SK-N-SH (cell line): ENCODE data around the gene LINGO4.

Experiments
- CTCF ChIP-seq: fragments of 200-600 bp; sonication (generic); IDR thresholded peaks from 2 replicates; pipeline ENCODE4 v1.6.1; 2017; ENCODE audit warnings: antibody characterized with exemption, mild to moderate bottlenecking, moderate library complexity
- FOXM1 ChIP-seq: IDR thresholded peaks from 2 replicates; pipeline ENCODE4 v1.4.0; 2012; ENCODE audit warnings: low read depth, mild to moderate bottlenecking
- TAF1 ChIP-seq: IDR thresholded peaks from 2 replicates; pipeline ENCODE4 v1.6.1; 2012; ENCODE audit warnings: low read depth, mild to moderate bottlenecking, low read length, moderate library complexity, borderline replicate concordance

DNA sequence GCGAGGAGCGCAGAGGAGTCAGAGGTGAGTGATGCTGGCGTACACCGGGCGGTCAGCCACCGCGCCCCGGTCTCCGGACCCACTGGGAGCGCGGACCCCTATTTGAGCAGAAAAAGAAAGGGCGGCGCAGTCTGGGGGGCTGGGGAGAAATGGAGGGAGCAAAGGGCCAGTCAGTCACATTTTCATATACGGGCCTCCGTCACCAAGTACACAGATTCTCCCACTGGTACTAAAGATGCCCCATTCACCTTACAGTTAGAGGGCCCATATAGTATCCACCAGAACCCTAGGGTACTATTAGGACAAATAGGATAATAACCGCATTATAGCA lies 33.8 kb upstream of the LINGO4 start:
- TF ChIP-seq FOXM1 (no peak), CTCF (no peak), TAF1 (no peak)
